ENCODE data around the gene ZSWIM2.

ZSWIM2 gene

GRCh38 chr2:186882511-186883071 is 33.6 kb upstream of the ZSWIM2 start:
- no peaks in the 10 kb centered on the region for H3K27me3 ChIP-seq (ENCODE audit: insufficient read depth, low read length)
- no peaks in the 10 kb centered on the region for H3K9me2 ChIP-seq (ENCODE audit: low read depth, low read length)
- H3K9ac ChIP-seq (ENCODE audit: low read length) = no peak overlapping the region
- no peak overlapping the region for H3K4me3 ChIP-seq (ENCODE audit: low read depth, low read length, poor library complexity, severe bottlenecking)
- no peak overlapping the region for H2AFZ ChIP-seq (ENCODE audit: low read length)
- no peaks in the 10 kb centered on the region for H3F3A ChIP-seq (ENCODE audit: insufficient read depth, low read length)
- no peaks in the 10 kb centered on the region for H3K4me1 ChIP-seq (ENCODE audit: insufficient read depth, low read length, severe bottlenecking)
- TF ChIP-seq EZH2 (IDR thresholded peaks at IDR 0.05; ENCODE audit: borderline replicate concordance, low read length) = no peak
- no peak for TF ChIP-seq CTCF (IDR thresholded peaks at IDR 0.05; ENCODE audit: low read length)
- no peaks in the 10 kb centered on the region for H3K79me2 ChIP-seq (ENCODE audit: insufficient read depth, low read length)
- H3K27ac ChIP-seq (ENCODE audit: low read depth, low read length, poor library complexity, severe bottlenecking) = no peak overlapping the region
- H3K9me3 ChIP-seq (ENCODE audit: low read length) = no peaks in the 10 kb centered on the region
- H3K36me3 ChIP-seq (ENCODE audit: insufficient read depth, low read length) = no peaks in the 10 kb centered on the region
- H3K4me2 ChIP-seq (ENCODE audit: low read length) = no peak overlapping the region
- H4K20me1 ChIP-seq (ENCODE audit: insufficient read depth, low read length) = no peaks in the 10 kb centered on the region

- Histone ChIP-seq H3K4me1 (ENCODE audit: insufficient read depth, low read length, severe bottlenecking) (no peaks in the 10 kb centered on the region), H4K20me1 (ENCODE audit: insufficient read depth, low read length) (no peaks in the 10 kb centered on the region), H3K9me3 (ENCODE audit: low read length) (no peaks in the 10 kb centered on the region), H3K4me3 (ENCODE audit: low read depth, low read length, poor library complexity, severe bottlenecking) (no peak overlapping the region), H3K27me3 (ENCODE audit: insufficient read depth, low read length) (no peaks in the 10 kb centered on the region), H3K27ac (ENCODE audit: low read depth, low read length, poor library complexity, severe bottlenecking) (no peak overlapping the region), H2AFZ (ENCODE audit: low read length) (no peak overlapping the region), H3K4me2 (ENCODE audit: low read length) (no peak overlapping the region), H3K79me2 (ENCODE audit: insufficient read depth, low read length) (no peaks in the 10 kb centered on the region), H3K36me3 (ENCODE audit: insufficient read depth, low read length) (no peaks in the 10 kb centered on the region), H3K9me2 (ENCODE audit: low read depth, low read length) (no peaks in the 10 kb centered on the region), H3K9ac (ENCODE audit: low read length) (no peak overlapping the region), H3F3A (ENCODE audit: insufficient read depth, low read length) (no peaks in the 10 kb centered on the region)
- TF ChIP-seq EZH2 (IDR thresholded peaks at IDR 0.05; ENCODE audit: borderline replicate concordance, low read length) (no peak), CTCF (IDR thresholded peaks at IDR 0.05; ENCODE audit: low read length) (no peak)
These were observed 32.7 kb upstream of the ZSWIM2 start for GRCh38 chr2:186881660-186882059.

GRCh38 chr2:186879312-186879711 is 30.3 kb upstream of the ZSWIM2 start:
- H3K27me3 ChIP-seq (ENCODE audit: insufficient read depth, low read length) = no peaks in the 10 kb centered on the region
- no peaks in the 10 kb centered on the region for H3K4me1 ChIP-seq (ENCODE audit: insufficient read depth, low read length, severe bottlenecking)
- H3K9me2 ChIP-seq (ENCODE audit: low read depth, low read length) = no peaks in the 10 kb centered on the region
- no peak overlapping the region for H2AFZ ChIP-seq (ENCODE audit: low read length)
- no peak overlapping the region for H3K4me2 ChIP-seq (ENCODE audit: low read length)
- no peaks in the 10 kb centered on the region for H3K9me3 ChIP-seq (ENCODE audit: low read length)
- TF ChIP-seq CTCF (IDR thresholded peaks at IDR 0.05; ENCODE audit: low read length) (no peak), EZH2 (IDR thresholded peaks at IDR 0.05; ENCODE audit: borderline replicate concordance, low read length) (no peak)
- H3K36me3 ChIP-seq (ENCODE audit: insufficient read depth, low read length) = no peaks in the 10 kb centered on the region
- no peak overlapping the region for H3K4me3 ChIP-seq (ENCODE audit: low read depth, low read length, poor library complexity, severe bottlenecking)
- H3F3A ChIP-seq (ENCODE audit: insufficient read depth, low read length) = no peaks in the 10 kb centered on the region
- H3K9ac ChIP-seq (ENCODE audit: low read length) = no peak overlapping the region
- H3K27ac ChIP-seq (ENCODE audit: low read depth, low read length, poor library complexity, severe bottlenecking) = no peak overlapping the region
- no peaks in the 10 kb centered on the region for H4K20me1 ChIP-seq (ENCODE audit: insufficient read depth, low read length)
- H3K79me2 ChIP-seq (ENCODE audit: insufficient read depth, low read length) = no peaks in the 10 kb centered on the region
